PFSK-1 (cell line): ENCODE measurements around the gene PHACTR1.
A peak's percentile ranks its signal among the peaks of the same experiment; 100 is the strongest.

Experiments
- FOXP2 ChIP-seq: optimal IDR thresholded peaks from 2 replicates; pipeline ENCODE3; 2011; ENCODE audit warnings: borderline replicate concordance, control low read depth, inconsistent platforms; ENCODE audit not compliant: insufficient read depth; ENCODE audit errors: extremely low read length, extremely low read depth
- POLR2AphosphoS5 ChIP-seq: IDR thresholded peaks from 2 replicates; pipeline ENCODE4 v1.6.1; 2012; ENCODE audit warnings: low read depth, mild to moderate bottlenecking, control low read depth, low read length, moderate library complexity
- SIN3A ChIP-seq: IDR thresholded peaks from 2 replicates; pipeline ENCODE4 v1.6.1; 2012; ENCODE audit warnings: mild to moderate bottlenecking, low read length, moderate library complexity, borderline replicate concordance; ENCODE audit not compliant: insufficient read depth
- TAF1 ChIP-seq: IDR thresholded peaks from 2 replicates; pipeline ENCODE4 v1.6.1; 2012; ENCODE audit warnings: low read length, control low read depth, borderline replicate concordance; ENCODE audit not compliant: insufficient read depth
- TF ChIP-seq, protein P1 (sequence below), 2 experiments: IDR thresholded peaks; 2 replicates each; pipeline versions ENCODE4 v1.6.1 to v1.8.0; 2011 to 2012; ENCODE audit warnings: low read depth in 2 of 2, low read length in 2 of 2, control low read depth in 1 of 2, inconsistent platforms in 1 of 2, mild to moderate bottlenecking in 1 of 2, moderate library complexity in 1 of 2; ENCODE audit not compliant: insufficient read depth in 1 of 2

PHACTR1 gene

DNA sequence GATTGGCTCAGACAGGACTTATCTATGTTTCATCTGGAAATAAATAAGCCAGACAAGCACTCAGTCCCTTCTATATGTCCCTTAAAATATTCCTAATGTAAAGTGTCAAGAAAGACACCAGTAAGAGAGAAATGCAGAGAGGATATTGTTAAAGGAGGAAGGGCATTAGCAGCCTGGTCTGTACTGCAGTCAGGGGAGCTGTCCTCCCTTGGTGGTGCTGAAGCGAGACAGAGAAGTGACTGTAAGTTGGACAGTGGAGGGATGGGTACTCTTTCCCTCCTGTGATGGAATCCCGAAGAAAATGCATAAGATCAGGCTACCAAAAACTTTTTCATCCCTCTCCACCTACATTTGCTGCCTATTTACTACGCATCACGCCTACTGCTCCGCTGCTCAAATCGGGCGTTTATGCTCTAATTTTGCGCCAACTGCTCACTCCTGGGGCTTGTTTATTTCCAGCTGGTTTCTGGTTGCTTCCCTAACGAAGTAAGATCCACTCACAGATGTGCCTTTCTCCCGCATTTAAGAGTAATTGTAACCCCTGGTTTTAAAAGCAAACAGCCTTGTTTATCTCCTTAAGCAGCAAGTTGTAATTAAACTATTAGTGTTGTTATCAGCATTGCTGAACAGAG is 35.2 kb downstream of the PHACTR1 start:
- TF ChIP-seq SIN3A = no peak
- TF ChIP-seq, protein P1, sequence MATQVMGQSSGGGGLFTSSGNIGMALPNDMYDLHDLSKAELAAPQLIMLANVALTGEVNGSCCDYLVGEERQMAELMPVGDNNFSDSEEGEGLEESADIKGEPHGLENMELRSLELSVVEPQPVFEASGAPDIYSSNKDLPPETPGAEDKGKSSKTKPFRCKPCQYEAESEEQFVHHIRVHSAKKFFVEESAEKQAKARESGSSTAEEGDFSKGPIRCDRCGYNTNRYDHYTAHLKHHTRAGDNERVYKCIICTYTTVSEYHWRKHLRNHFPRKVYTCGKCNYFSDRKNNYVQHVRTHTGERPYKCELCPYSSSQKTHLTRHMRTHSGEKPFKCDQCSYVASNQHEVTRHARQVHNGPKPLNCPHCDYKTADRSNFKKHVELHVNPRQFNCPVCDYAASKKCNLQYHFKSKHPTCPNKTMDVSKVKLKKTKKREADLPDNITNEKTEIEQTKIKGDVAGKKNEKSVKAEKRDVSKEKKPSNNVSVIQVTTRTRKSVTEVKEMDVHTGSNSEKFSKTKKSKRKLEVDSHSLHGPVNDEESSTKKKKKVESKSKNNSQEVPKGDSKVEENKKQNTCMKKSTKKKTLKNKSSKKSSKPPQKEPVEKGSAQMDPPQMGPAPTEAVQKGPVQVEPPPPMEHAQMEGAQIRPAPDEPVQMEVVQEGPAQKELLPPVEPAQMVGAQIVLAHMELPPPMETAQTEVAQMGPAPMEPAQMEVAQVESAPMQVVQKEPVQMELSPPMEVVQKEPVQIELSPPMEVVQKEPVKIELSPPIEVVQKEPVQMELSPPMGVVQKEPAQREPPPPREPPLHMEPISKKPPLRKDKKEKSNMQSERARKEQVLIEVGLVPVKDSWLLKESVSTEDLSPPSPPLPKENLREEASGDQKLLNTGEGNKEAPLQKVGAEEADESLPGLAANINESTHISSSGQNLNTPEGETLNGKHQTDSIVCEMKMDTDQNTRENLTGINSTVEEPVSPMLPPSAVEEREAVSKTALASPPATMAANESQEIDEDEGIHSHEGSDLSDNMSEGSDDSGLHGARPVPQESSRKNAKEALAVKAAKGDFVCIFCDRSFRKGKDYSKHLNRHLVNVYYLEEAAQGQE (IDR thresholded peaks at IDR 0.05; ENCODE audit: insufficient read depth in 1 of 2, low read depth in 2 of 2, low read length in 2 of 2) = peak; percentile 92 to 98
- no peak for TF ChIP-seq FOXP2

GRCh38 chr6:12753036-12753435 is 36.5 kb downstream of the PHACTR1 start:
- TF ChIP-seq TAF1 = no peak
- TF ChIP-seq, protein P1 (IDR thresholded peaks at IDR 0.05; ENCODE audit: insufficient read depth in 1 of 2, low read depth in 2 of 2, low read length in 2 of 2) = no peak
- TF ChIP-seq POLR2AphosphoS5 = no peak
- no peak for TF ChIP-seq FOXP2
- no peak for TF ChIP-seq SIN3A

GRCh38 chr6:12760226-12760625 is 43.7 kb downstream of the PHACTR1 start:
- TF ChIP-seq, protein P1 (IDR thresholded peaks at IDR 0.05; ENCODE audit: insufficient read depth in 1 of 2, low read depth in 2 of 2, low read length in 2 of 2) = no peak
- no peak for TF ChIP-seq SIN3A
- no peak for TF ChIP-seq TAF1
- no peak for TF ChIP-seq FOXP2
- TF ChIP-seq POLR2AphosphoS5 = no peak

GRCh38 chr6:12760911-12761310 is 44.3 kb downstream of the PHACTR1 start:
- TF ChIP-seq TAF1 (no peak), FOXP2 (no peak), POLR2AphosphoS5 (no peak), SIN3A (no peak)
- TF ChIP-seq, protein P1 (IDR thresholded peaks at IDR 0.05; ENCODE audit: insufficient read depth in 1 of 2, low read depth in 2 of 2, low read length in 2 of 2) = no peak

GRCh38 chr6:12761376-12762115 is 45.0 kb downstream of the PHACTR1 start:
- TF ChIP-seq, protein P1 (IDR thresholded peaks at IDR 0.05; ENCODE audit: insufficient read depth in 1 of 2, low read depth in 2 of 2, low read length in 2 of 2) = no peak
- no peak for TF ChIP-seq SIN3A
- TF ChIP-seq TAF1 = no peak
- TF ChIP-seq FOXP2 = no peak
- no peak for TF ChIP-seq POLR2AphosphoS5
